SJCRH30 (cell line): ENCODE data around the gene LILRB3. TPM values are rescaled to one million over a fixed set of nuclear protein-coding genes. Genes with fewer than 3 reads are reported as not detected.
"Not testable (repeated sequence)": the region's sequence is repeated elsewhere in the genome, so short reads cannot be mapped to it uniquely, and the experiment has no call there.

ENCODE experiments used
- DNase-seq, 2 experiments: peaks; one replicate each; pipeline ENCODE4 v3.0.0-alpha.2; 2015 to 2020
- H3K27ac ChIP-seq: fragments of 250-450 bp; sonication (Bioruptor Pico); 2 replicates; pipeline ENCODE4 v1.5.1; 2020; ENCODE audit warnings: mild to moderate bottlenecking, moderate library complexity
- H3K27me3 ChIP-seq: fragments of 250-450 bp; sonication (Bioruptor Pico); 2 replicates; pipeline ENCODE4 v1.5.1; 2020; ENCODE audit warnings: mild to moderate bottlenecking, moderate library complexity
- H3K36me3 ChIP-seq: fragments of 250-450 bp; sonication (Bioruptor Pico); 2 replicates; pipeline ENCODE4 v1.5.1; 2020; ENCODE audit warnings: mild to moderate bottlenecking, moderate library complexity
- H3K4me1 ChIP-seq: fragments of 250-450 bp; sonication (Bioruptor Pico); 2 replicates; pipeline ENCODE4 v1.5.1; 2020; ENCODE audit warnings: mild to moderate bottlenecking, moderate library complexity
- H3K4me3 ChIP-seq: fragments of 250-450 bp; sonication (Bioruptor Pico); 2 replicates; pipeline ENCODE4 v1.5.1; 2020; ENCODE audit warnings: mild to moderate bottlenecking, moderate library complexity
- H3K9me3 ChIP-seq: fragments of 250-450 bp; sonication (Bioruptor Pico); replicated peaks from 2 replicates; pipeline ENCODE4 v1.5.1; 2020; ENCODE audit warnings: mild to moderate bottlenecking, moderate library complexity
- total RNA-seq: library from RNA; depleted of rRNA; stranded (reverse); fragments of >200 nt; shearing (Covaris generic); gene quantifications from 2 replicates; pipeline ENCODE4 v1.2.3, GENCODE V29; 2014

Gene LILRB3
- total RNA-seq, 1 experiment from 2014 or later = 0.71 TPM

GRCh38 chr19:54194463-54194862 lies 28.3 kb downstream of the LILRB3 start:
- not testable (repeated sequence) for H3K9me3 ChIP-seq, H3K4me1 ChIP-seq, H3K27me3 ChIP-seq, DNase-seq, H3K36me3 ChIP-seq, H3K4me3 ChIP-seq, H3K27ac ChIP-seq

GRCh38 chr19:54193011-54193410 lies 29.8 kb downstream of the LILRB3 start:
- Histone ChIP-seq H3K4me1 (no peaks in the 10 kb centered on the region), H3K27ac (no peak overlapping the region), H3K4me3 (no peak overlapping the region), H3K27me3 (no peaks in the 10 kb centered on the region), H3K9me3 (no peaks in the 10 kb centered on the region), H3K36me3 (no peaks in the 10 kb centered on the region)
- DNase-seq = no peak

GRCh38 chr19:54191811-54192453 lies 30.9 kb downstream of the LILRB3 start:
- H3K36me3 ChIP-seq = no peaks in the 10 kb centered on the region
- peak overlapping the region; percentile 95 for H3K27ac ChIP-seq
- no peaks in the 10 kb centered on the region for H3K9me3 ChIP-seq
- H3K27me3 ChIP-seq = no peaks in the 10 kb centered on the region
- H3K4me1 ChIP-seq = no peaks in the 10 kb centered on the region
- DNase-seq = no peak
- H3K4me3 ChIP-seq = peak overlapping the region; percentile 84

- Histone ChIP-seq H3K9me3 (no peaks in the 10 kb centered on the region), H3K4me3 (peak within 1 kb of the TSS; percentile 84), H3K4me1 (no peaks in the 10 kb centered on the region), H3K27me3 (no peaks in the 10 kb centered on the region), H3K27ac (peak within 1 kb of the TSS; percentile 95), H3K36me3 (no peaks in the 10 kb centered on the region)
- peak; percentile 83 to 92 for DNase-seq
Measured at GRCh38 chr19:54191011-54191810, 31.6 kb downstream of the LILRB3 start, which contains the start of gene TSEN34. TSEN34 (plus strand) TSS chr19:54191308; CDS start chr19:54191365, 57 bp downstream.

- no peaks in the 10 kb centered on the region for H3K4me1 ChIP-seq
- DNase-seq = peak; percentile 99
- peak overlapping the region; percentile 95 for H3K27ac ChIP-seq
- no peaks in the 10 kb centered on the region for H3K27me3 ChIP-seq
- H3K4me3 ChIP-seq = peak overlapping the region; percentile 84
- H3K9me3 ChIP-seq = no peaks in the 10 kb centered on the region
- H3K36me3 ChIP-seq = no peaks in the 10 kb centered on the region
Measured at GRCh38 chr19:54190503-54191010, 32.2 kb downstream of the LILRB3 start.

GRCh38 chr19:54189735-54190502 lies 32.9 kb downstream of the LILRB3 start:
- peak overlapping the region; percentile 95 for H3K27ac ChIP-seq
- H3K9me3 ChIP-seq = no peaks in the 10 kb centered on the region
- DNase-seq = peak; percentile 100
- no peaks in the 10 kb centered on the region for H3K27me3 ChIP-seq
- H3K4me1 ChIP-seq = no peaks in the 10 kb centered on the region
- H3K4me3 ChIP-seq = peak overlapping the region; percentile 84
- no peaks in the 10 kb centered on the region for H3K36me3 ChIP-seq

- Histone ChIP-seq H3K9me3 (no peaks in the 10 kb centered on the region), H3K4me1 (no peaks in the 10 kb centered on the region), H3K27ac (peak within 1 kb of the TSS; percentile 95), H3K4me3 (peak within 1 kb of the TSS; percentile 84), H3K27me3 (no peaks in the 10 kb centered on the region), H3K36me3 (no peaks in the 10 kb centered on the region)
- DNase-seq = no peak
Measured at GRCh38 chr19:54189145-54189734, 33.6 kb downstream of the LILRB3 start, which contains the start of gene MBOAT7. MBOAT7 (minus strand) TSS chr19:54189580; CDS start chr19:54188508, 1,072 bp downstream.

- no peak for DNase-seq
Measured at GRCh38 chr19:54188215-54188871, 34.5 kb downstream of the LILRB3 start.

GRCh38 chr19:54186934-54187381 lies 35.8 kb downstream of the LILRB3 start:
- H3K9me3 ChIP-seq = no peaks in the 10 kb centered on the region
- no peaks in the 10 kb centered on the region for H3K27me3 ChIP-seq
- no peak overlapping the region for H3K27ac ChIP-seq
- no peak overlapping the region for H3K4me3 ChIP-seq
- H3K4me1 ChIP-seq = no peaks in the 10 kb centered on the region
- H3K36me3 ChIP-seq = no peaks in the 10 kb centered on the region
- DNase-seq = no peak

More at GRCh38 chr19:54188215-54188871, 34.5 kb downstream of the LILRB3 start:
- Histone ChIP-seq H3K27me3 (no peaks in the 10 kb centered on the region), H3K27ac (no peak overlapping the region), H3K36me3 (no peaks in the 10 kb centered on the region), H3K9me3 (no peaks in the 10 kb centered on the region), H3K4me3 (peak overlapping the region; percentile 84), H3K4me1 (no peaks in the 10 kb centered on the region)

- DNase-seq = no peak
- Histone ChIP-seq H3K4me3 (no peak overlapping the region), H3K9me3 (no peaks in the 10 kb centered on the region)
Measured at GRCh38 chr19:54186351-54186750, 36.5 kb downstream of the LILRB3 start.

GRCh38 chr19:54183431-54183830 lies 39.4 kb downstream of the LILRB3 start:
- H3K36me3 ChIP-seq = no peaks in the 10 kb centered on the region
- H3K9me3 ChIP-seq = no peaks in the 10 kb centered on the region
- peaks cover 2% of the 10 kb centered on the region; the same call in 1 of the 2 replicates for H3K4me1 ChIP-seq
- no peaks in the 10 kb centered on the region for H3K27me3 ChIP-seq
- DNase-seq = no peak
- no peak overlapping the region for H3K4me3 ChIP-seq
- no peak overlapping the region for H3K27ac ChIP-seq

More at GRCh38 chr19:54186351-54186750, 36.5 kb downstream of the LILRB3 start:
- no peaks in the 10 kb centered on the region for H3K36me3 ChIP-seq
- H3K27ac ChIP-seq = no peak overlapping the region
- no peaks in the 10 kb centered on the region for H3K4me1 ChIP-seq
- no peaks in the 10 kb centered on the region for H3K27me3 ChIP-seq

- H3K9me3 ChIP-seq, H3K27ac ChIP-seq, H3K27me3 ChIP-seq, H3K4me1 ChIP-seq, H3K4me3 ChIP-seq, H3K36me3 ChIP-seq, DNase-seq: not testable (repeated sequence)
Measured at GRCh38 chr19:54181894-54182293, 40.9 kb downstream of the LILRB3 start.

GRCh38 chr19:54180691-54181091 lies 42.1 kb downstream of the LILRB3 start:
- no peaks in the 10 kb centered on the region for H3K9me3 ChIP-seq
- H3K27me3 ChIP-seq = no peaks in the 10 kb centered on the region
- DNase-seq = no peak
- H3K4me3 ChIP-seq = no peak overlapping the region
- H3K36me3 ChIP-seq = peaks cover 5% of the 10 kb centered on the region; the same call in 1 of the 2 replicates
- peaks cover 2% of the 10 kb centered on the region; the same call in 1 of the 2 replicates for H3K4me1 ChIP-seq
- H3K27ac ChIP-seq = no peak overlapping the region
